ENCODE data around the gene RALY.

RALY gene

DNA sequence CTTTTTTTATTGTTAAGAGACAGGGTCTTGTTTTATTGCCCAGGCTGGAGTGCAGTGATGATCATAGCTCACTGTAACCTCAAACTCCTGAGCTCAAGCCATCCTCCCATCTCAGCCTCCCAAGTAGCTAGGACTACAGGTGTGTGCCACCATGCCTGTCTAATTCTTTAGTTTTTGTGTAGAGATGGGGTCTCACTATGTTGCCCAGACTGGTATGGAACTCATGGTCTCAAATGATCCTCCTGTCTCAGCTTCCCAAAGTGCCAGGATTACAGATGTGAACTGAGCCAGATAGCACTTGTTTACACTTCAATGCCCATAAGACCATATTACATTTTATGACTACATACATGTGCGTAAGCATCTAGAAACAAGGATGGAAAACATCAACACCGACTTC lies 100.2 kb downstream of the RALY start:
- in situ Hi-C loops (cut with HindIII; ENCODE audit: low sequenced_read_pairs), result no loop called here
- TF ChIP-seq, protein P1, sequence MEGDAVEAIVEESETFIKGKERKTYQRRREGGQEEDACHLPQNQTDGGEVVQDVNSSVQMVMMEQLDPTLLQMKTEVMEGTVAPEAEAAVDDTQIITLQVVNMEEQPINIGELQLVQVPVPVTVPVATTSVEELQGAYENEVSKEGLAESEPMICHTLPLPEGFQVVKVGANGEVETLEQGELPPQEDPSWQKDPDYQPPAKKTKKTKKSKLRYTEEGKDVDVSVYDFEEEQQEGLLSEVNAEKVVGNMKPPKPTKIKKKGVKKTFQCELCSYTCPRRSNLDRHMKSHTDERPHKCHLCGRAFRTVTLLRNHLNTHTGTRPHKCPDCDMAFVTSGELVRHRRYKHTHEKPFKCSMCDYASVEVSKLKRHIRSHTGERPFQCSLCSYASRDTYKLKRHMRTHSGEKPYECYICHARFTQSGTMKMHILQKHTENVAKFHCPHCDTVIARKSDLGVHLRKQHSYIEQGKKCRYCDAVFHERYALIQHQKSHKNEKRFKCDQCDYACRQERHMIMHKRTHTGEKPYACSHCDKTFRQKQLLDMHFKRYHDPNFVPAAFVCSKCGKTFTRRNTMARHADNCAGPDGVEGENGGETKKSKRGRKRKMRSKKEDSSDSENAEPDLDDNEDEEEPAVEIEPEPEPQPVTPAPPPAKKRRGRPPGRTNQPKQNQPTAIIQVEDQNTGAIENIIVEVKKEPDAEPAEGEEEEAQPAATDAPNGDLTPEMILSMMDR (IDR thresholded peaks at IDR 0.05; ENCODE audit: low read depth, low read length), result no peak
- H3K4me3 ChIP-seq (ENCODE audit: low read depth, low read length), result no peak overlapping the region
- no peak for DNase-seq (ENCODE audit: low read depth, low spot score)

DNA sequence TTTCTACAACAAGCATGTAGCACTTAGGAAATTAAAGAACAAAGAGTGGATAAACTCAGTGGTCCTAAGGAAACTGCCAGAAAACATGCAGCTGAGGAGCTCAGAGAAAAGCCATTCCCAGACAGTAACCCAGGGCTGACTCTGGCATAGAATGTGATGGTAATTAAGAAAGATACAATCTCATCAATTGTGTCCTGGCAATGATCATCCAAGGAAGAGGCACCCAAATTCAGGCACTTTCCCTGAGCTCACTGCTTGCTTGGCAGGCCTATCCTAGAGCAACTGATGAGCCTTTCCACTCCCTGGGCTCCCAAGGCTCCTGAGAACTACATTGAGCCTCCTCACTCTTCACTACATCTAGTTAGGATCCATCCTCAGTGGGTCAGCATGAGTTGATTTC lies 102.1 kb downstream of the RALY start:
- no peak for DNase-seq (ENCODE audit: low read depth, low spot score)
- TF ChIP-seq, protein P1 (IDR thresholded peaks at IDR 0.05; ENCODE audit: low read depth, low read length), result no peak
- in situ Hi-C loops (cut with HindIII; ENCODE audit: low sequenced_read_pairs), result no loop called here
- H3K4me3 ChIP-seq (ENCODE audit: low read depth, low read length), result no peak overlapping the region

DNA sequence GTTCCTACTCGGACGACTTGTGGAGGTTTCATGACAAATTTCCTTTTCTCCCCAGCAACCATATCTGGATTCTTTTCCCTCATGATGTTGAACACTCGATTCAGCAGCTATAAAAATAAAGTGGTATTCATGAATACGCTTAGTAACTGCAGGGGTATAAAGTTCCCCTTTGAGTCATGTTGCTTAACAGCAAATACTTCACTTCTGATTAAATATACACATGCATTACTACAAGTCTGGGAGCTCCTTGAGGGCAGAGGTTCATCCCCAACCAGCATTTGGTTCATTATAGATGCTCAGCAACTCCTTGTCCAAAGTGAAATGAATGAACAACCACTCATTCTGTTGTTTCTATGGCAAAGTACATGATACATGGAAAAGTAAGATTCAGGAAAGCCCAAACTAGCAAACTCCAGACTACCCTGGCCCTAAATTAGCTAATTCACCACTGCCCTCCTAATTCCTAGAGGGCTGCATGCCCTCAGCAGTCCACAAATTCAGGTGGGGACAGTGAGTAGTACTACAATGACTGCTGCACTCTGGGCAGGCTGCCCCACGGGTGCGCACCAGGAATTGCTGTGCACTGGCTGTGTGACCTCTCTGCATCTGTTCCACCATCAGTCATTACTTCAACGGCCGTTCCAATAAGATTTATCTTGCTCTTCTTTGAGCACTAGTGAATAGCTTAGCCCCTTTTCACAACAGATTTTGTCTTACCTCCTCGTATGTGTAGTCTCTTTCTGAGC lies 103.2 kb downstream of the RALY start:
- in situ Hi-C loops (cut with HindIII; ENCODE audit: low sequenced_read_pairs), result no loop called here
- peak; percentile 10 for DNase-seq (ENCODE audit: low read depth, low spot score)
- TF ChIP-seq, protein P1 (IDR thresholded peaks at IDR 0.05; ENCODE audit: low read depth, low read length), result no peak
- H3K4me3 ChIP-seq (ENCODE audit: low read depth, low read length), result no peak overlapping the region

DNA sequence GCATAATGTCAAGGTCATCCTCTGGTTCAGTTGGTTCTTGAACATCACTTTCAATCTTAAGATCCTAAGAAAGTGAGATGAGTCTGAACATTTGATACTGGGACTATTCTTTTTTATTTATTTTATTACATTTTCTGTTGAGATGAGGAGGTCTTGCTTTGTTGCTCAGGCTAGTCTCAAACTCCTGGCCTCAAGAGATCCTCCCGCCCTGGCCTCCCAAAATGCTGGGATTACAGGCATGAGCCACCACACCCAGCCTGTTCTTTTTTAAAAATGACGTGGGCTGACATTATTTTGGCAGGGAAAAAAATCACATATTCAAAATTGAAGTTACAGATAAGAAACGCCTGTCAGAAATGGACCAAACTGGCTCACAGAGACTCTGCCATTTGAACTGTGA lies 104.9 kb downstream of the RALY start:
- no peak for DNase-seq (ENCODE audit: low read depth, low spot score)
- no peak overlapping the region for H3K4me3 ChIP-seq (ENCODE audit: low read depth, low read length)
- TF ChIP-seq, protein P1 (IDR thresholded peaks at IDR 0.05; ENCODE audit: low read depth, low read length), result no peak
- in situ Hi-C loops (cut with HindIII; ENCODE audit: low sequenced_read_pairs), result no loop called here

DNA sequence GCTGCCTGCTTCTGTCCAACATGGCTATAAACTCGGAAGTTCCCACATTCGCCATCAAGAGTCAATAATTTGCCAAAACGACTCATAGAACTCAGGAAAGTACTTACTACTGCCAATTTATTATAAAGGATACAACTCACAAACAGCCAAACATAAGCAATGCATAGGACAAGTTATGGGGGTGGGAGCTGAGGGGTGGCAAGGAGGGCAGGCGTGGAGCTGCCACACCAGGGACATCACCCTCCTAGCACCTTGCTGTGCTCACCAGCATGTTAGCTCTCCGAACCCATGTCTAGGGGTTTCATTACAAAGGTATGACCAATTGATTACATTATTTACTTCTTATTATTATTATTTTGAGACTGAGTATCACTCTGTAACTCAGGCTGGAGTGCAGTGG lies 106.0 kb downstream of the RALY start:
- in situ Hi-C loops (cut with HindIII; ENCODE audit: low sequenced_read_pairs), result no loop called here
- TF ChIP-seq, protein P1 (IDR thresholded peaks at IDR 0.05; ENCODE audit: low read depth, low read length), result no peak
- no peak for DNase-seq (ENCODE audit: low read depth, low spot score)
- H3K4me3 ChIP-seq (ENCODE audit: low read depth, low read length), result no peak overlapping the region

DNA sequence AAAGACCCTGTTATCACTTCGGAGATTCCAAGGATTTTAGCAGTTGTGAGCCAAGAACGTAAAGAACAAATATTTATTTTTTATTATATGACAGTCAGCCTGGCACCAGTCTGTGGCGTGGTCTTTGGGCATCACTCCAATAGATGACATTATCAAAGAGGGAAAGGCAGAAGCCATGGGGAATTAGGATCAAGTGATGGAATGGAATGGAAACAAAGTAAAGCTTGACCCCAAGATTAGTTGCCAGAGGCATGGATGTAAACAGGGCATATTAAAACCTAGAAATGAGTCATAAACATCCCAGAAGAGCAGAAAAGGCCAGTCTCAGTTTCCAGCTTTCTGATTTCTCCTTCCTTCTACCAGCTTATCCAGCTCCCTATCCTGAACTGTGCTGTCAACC lies 106.9 kb downstream of the RALY start:
- no peak overlapping the region for H3K4me3 ChIP-seq (ENCODE audit: low read depth, low read length)
- TF ChIP-seq, protein P1 (IDR thresholded peaks at IDR 0.05; ENCODE audit: low read depth, low read length), result no peak
- in situ Hi-C loops (cut with HindIII; ENCODE audit: low sequenced_read_pairs), result no loop called here
- no peak for DNase-seq (ENCODE audit: low read depth, low spot score)

Measured in astrocyte of the spinal cord (primary cell).